ENCODE results near the gene ZNF511.

ZNF511 gene

DNA sequence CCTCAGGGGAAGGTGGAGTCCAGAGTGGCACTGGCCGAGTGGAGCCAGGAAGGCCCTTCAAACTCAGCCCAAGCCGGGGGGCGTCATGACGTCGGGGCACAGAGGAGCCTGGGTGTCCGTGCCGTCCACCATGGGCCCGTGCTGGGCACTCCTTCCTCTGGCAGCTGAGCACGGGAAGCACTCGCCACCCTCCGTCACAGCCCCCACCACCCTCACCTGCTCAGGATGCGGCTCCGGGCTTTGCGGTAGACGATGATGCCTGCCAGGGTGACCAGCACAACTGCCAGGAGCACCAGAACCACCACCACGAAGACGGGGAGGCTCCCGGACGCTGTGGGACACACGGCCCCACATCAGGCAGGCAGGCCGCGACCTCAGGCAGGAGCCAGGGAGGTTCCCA lies 40.2 kb upstream of the ZNF511 start:
- peaks cover 35% of the 10 kb centered on the region for H3K36me3 Mint-ChIP-seq (ENCODE audit: insufficient read depth)
- ATAC-seq (replicated peaks; ENCODE audit: extremely low read depth, poor library complexity, severe bottlenecking) (no peak), DNase-seq (ENCODE audit: low spot score in 2 of 2) (no peak)
- no peak overlapping the region for H3K4me3 Mint-ChIP-seq
- H3K27ac Mint-ChIP-seq (ENCODE audit: low read depth), result no peak overlapping the region
- peaks cover 19% of the 10 kb centered on the region for H3K4me1 Mint-ChIP-seq
- H3K27me3 Mint-ChIP-seq, result no peaks in the 10 kb centered on the region
- H3K9me3 Mint-ChIP-seq, result no peaks in the 10 kb centered on the region

DNA sequence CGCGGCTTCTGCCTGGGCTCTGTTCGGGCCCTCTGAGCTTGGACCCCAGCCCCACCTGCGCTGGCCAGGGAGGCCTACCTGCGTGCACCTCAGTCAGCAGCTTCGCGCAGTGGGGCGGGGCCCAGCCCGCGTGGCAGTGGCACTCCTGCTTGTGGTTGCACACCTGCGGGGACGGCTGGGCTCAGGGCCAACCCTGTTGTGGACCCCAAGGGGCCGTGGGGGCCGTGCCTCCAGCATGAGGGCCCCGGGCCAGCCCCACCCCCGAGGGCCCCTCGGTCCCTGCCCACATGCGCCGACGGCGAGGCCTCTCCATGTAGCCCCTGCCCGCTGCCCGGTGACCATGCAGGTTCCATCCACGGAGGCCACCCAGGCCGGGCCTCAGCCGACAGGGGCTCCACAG lies 39.3 kb upstream of the ZNF511 start:
- H3K27ac Mint-ChIP-seq (ENCODE audit: low read depth), result no peak overlapping the region
- DNase-seq (ENCODE audit: low spot score in 2 of 2) (no peak), ATAC-seq (replicated peaks; ENCODE audit: extremely low read depth, poor library complexity, severe bottlenecking) (no peak)
- no peaks in the 10 kb centered on the region for H3K9me3 Mint-ChIP-seq
- peaks cover 32% of the 10 kb centered on the region for H3K36me3 Mint-ChIP-seq (ENCODE audit: insufficient read depth)
- H3K4me3 Mint-ChIP-seq, result no peak overlapping the region
- peaks cover 11% of the 10 kb centered on the region for H3K4me1 Mint-ChIP-seq
- no peaks in the 10 kb centered on the region for H3K27me3 Mint-ChIP-seq

DNA sequence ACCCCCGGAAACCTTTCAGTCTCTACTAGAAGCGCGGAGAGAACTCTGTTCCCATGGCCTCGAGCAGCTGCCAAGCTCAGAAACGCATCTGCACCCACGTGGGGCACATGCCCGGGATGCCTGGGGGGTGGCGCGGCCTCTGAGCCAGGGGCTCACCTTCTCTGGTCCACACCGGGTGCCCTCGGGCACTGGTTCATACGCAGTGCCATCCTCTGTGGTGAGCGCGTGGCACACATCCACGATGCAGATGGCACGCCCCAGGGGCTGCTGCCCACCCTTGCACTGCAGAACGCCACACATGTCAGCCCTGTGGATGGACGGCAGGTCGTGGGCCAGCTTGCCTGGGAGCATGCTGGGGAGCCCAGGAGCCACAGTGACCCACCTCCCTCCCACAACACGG lies 38.5 kb upstream of the ZNF511 start:
- H3K36me3 Mint-ChIP-seq (ENCODE audit: insufficient read depth), result peaks cover 34% of the 10 kb centered on the region
- peaks cover 3% of the 10 kb centered on the region for H3K4me1 Mint-ChIP-seq
- no peak overlapping the region for H3K4me3 Mint-ChIP-seq
- no peaks in the 10 kb centered on the region for H3K27me3 Mint-ChIP-seq
- no peaks in the 10 kb centered on the region for H3K9me3 Mint-ChIP-seq
- H3K27ac Mint-ChIP-seq (ENCODE audit: low read depth), result no peak overlapping the region
- DNase-seq (ENCODE audit: low spot score in 2 of 2) (no peak), ATAC-seq (replicated peaks; ENCODE audit: extremely low read depth, poor library complexity, severe bottlenecking) (no peak)

DNA sequence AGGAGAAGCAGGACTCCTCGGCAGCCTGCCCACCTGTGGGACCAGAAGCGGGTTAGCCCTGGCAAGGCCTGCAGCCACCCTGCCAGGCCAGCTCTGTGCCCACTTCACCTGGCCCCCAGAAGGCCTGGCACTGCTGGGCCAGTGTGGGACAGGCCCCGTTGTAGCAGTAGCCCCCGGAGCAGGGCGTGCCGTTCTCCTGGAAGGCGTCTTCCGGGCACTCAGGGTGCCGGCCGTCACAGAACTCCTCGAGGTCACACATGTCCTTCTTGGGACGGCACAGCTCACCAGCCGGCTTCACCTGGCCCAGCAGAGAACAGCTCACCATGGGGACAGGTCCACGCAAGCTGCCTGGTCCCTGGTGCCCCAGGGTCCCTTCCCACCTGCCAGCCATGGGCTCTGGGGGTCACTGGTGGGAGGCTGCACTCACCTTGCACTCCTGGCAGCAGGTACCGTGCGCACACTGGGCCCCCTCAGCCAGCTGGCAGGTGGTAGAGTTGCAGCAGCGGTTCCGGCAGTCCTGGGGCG lies 37.9 kb upstream of the ZNF511 start:
- peaks cover 33% of the 10 kb centered on the region for H3K36me3 Mint-ChIP-seq (ENCODE audit: insufficient read depth)
- DNase-seq (ENCODE audit: low spot score in 2 of 2), result no peak
- H3K4me3 Mint-ChIP-seq, result no peak overlapping the region
- ATAC-seq (replicated peaks; ENCODE audit: extremely low read depth, poor library complexity, severe bottlenecking), result no peak
- H3K27me3 Mint-ChIP-seq, result no peaks in the 10 kb centered on the region
- H3K9me3 Mint-ChIP-seq, result no peaks in the 10 kb centered on the region
- peaks cover 4% of the 10 kb centered on the region for H3K4me1 Mint-ChIP-seq
- no peak overlapping the region for H3K27ac Mint-ChIP-seq (ENCODE audit: low read depth)

DNA sequence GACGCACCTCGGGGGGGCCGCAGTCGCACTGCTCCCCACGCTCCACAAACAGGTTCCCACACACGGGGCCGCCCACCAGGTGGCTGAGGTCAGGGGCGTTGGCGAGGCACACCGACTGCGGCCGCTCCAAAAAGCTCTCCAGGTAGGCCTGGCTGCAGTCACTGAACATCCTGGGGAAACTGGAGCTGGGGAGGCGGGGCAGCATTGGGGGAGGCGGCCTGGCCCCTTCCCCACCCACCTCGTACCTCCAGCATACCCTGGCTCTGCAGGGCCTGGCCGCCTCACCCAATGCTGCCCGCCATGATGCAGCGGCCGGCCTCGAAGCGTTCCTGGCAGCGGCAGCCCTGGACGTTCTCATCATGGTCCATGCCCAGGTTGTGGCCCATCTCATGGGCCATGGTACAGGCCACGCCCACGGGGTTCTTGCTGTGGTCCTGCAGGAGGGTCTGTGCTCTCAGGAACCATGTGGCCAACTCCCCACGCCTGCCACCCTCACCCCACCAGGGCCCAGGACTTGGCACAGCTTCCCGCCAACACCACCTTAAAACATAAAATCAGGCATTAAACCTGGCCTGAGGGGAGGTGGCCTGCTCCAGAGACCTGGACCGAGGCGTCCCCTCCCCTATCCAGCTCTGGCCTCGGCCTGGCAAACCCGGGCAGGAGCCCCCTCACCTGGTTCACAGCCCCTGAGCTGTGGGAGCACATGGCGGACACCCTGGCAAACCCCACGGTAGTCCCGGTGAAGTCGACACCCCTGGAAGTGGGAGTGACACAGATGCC lies 37.0 kb upstream of the ZNF511 start:
- Mint-ChIP-seq H3K4me1 (peaks cover 9% of the 10 kb centered on the region), H3K36me3 (ENCODE audit: insufficient read depth) (peaks cover 36% of the 10 kb centered on the region), H3K27me3 (no peaks in the 10 kb centered on the region), H3K27ac (ENCODE audit: low read depth) (no peak overlapping the region), H3K9me3 (no peaks in the 10 kb centered on the region), H3K4me3 (no peak overlapping the region)
- DNase-seq (ENCODE audit: low spot score in 2 of 2) (no peak), ATAC-seq (replicated peaks; ENCODE audit: extremely low read depth, poor library complexity, severe bottlenecking) (no peak)

DNA sequence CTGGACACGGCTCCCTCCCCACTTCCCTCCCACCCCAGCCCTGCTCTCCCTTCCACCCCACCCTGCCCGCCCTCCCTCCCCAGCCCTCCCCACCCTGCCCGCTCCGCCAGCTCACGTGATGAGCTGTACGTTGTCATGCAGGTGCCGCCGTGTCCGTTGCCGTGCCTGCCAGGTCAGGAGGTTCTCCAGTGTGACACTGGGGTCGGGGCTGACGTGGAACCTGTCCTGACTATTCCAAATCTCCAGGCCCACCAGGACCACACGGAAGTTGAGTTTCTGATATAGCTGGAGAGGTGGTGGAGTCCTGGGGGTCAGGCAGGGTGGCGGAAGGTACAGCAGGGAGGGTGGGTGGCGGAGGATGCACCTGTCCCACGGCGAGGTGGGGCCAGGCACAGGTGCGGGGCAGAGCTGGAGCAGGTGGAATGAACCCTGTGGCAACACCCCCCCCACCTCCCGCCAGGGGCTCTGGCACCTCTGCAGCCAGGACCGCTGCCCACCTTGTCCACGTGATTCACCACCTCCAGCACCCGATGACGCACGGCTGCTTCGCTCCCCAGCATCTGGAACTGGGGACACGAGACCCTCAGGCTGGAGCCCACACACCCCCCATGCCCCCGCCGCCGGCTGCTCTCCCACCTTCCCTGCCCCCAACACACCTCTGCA lies 36.3 kb upstream of the ZNF511 start:
- Mint-ChIP-seq H3K9me3 (no peaks in the 10 kb centered on the region), H3K4me3 (no peak overlapping the region), H3K36me3 (ENCODE audit: insufficient read depth) (peaks cover 34% of the 10 kb centered on the region), H3K4me1 (peaks cover 11% of the 10 kb centered on the region), H3K27me3 (no peaks in the 10 kb centered on the region), H3K27ac (ENCODE audit: low read depth) (no peak overlapping the region)
- DNase-seq (ENCODE audit: low spot score in 2 of 2) (no peak), ATAC-seq (replicated peaks; ENCODE audit: extremely low read depth, poor library complexity, severe bottlenecking) (no peak)

DNA sequence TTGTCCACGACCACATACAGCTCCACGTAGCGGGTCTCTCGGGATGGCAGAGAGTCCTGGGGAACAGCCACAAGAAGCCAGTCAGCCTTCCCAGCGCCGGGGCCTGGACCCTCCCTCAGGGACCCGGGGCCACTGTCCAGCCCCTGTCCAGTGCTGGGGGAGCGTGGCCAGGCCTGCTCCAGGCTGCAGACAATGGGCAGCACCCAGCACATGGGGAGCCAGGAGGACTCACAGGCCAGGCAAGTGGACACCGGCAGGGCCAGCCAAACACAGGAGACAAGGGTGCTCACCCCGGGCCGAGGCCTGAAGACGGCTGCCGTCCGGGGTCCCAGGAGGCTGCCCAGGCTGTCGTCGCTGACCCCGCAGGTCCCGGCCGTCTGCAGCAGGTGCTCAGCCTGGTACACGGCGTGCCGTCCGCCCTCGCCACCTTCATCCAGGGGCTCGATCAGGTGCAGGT lies 35.7 kb upstream of the ZNF511 start:
- Mint-ChIP-seq H3K4me3 (peak overlapping the region; percentile 37), H3K9me3 (no peaks in the 10 kb centered on the region), H3K27ac (ENCODE audit: low read depth) (no peak overlapping the region), H3K27me3 (no peaks in the 10 kb centered on the region), H3K4me1 (peaks cover 17% of the 10 kb centered on the region), H3K36me3 (ENCODE audit: insufficient read depth) (peaks cover 34% of the 10 kb centered on the region)
- ATAC-seq (replicated peaks; ENCODE audit: extremely low read depth, poor library complexity, severe bottlenecking) (no peak), DNase-seq (ENCODE audit: low spot score in 2 of 2) (no peak)

DNA sequence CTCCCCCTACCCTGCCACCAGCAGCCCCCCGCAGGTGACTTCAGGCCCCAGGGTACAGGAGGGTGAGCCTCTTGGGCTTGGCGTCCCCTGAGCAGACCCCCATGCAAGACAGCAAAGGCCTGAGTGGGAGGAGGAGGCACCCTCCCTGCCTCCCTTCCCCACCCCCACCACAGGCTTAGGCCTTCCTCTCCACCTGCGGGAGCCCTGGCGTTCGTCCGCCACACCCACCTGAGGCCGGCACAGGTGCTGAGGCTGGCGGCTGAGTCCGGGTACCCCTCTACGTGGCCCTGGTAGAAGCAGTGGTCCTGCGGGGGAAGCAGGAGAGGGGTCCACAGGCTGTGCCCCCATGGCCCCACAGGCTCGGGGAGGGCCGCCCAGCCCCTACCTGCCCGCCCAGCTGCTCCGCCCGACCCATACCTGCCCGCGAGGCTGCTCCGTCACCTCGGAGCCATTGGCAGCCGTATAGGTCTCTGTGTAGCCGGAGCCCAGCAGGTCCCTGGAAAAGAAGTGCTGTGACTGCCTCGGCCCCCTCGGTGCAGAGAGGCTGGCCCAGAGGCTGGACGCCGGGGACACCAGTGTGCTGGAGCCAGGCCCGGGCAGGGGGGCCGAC lies 35.1 kb upstream of the ZNF511 start:
- ATAC-seq (replicated peaks; ENCODE audit: extremely low read depth, poor library complexity, severe bottlenecking) (no peak), DNase-seq (ENCODE audit: low spot score in 2 of 2) (no peak)
- H3K9me3 Mint-ChIP-seq, result no peaks in the 10 kb centered on the region
- H3K27ac Mint-ChIP-seq (ENCODE audit: low read depth), result peak overlapping the region; percentile 97
- peaks cover 23% of the 10 kb centered on the region for H3K4me1 Mint-ChIP-seq
- H3K4me3 Mint-ChIP-seq, result peak overlapping the region; percentile 37
- H3K27me3 Mint-ChIP-seq, result no peaks in the 10 kb centered on the region
- H3K36me3 Mint-ChIP-seq (ENCODE audit: insufficient read depth), result peaks cover 39% of the 10 kb centered on the region

DNA sequence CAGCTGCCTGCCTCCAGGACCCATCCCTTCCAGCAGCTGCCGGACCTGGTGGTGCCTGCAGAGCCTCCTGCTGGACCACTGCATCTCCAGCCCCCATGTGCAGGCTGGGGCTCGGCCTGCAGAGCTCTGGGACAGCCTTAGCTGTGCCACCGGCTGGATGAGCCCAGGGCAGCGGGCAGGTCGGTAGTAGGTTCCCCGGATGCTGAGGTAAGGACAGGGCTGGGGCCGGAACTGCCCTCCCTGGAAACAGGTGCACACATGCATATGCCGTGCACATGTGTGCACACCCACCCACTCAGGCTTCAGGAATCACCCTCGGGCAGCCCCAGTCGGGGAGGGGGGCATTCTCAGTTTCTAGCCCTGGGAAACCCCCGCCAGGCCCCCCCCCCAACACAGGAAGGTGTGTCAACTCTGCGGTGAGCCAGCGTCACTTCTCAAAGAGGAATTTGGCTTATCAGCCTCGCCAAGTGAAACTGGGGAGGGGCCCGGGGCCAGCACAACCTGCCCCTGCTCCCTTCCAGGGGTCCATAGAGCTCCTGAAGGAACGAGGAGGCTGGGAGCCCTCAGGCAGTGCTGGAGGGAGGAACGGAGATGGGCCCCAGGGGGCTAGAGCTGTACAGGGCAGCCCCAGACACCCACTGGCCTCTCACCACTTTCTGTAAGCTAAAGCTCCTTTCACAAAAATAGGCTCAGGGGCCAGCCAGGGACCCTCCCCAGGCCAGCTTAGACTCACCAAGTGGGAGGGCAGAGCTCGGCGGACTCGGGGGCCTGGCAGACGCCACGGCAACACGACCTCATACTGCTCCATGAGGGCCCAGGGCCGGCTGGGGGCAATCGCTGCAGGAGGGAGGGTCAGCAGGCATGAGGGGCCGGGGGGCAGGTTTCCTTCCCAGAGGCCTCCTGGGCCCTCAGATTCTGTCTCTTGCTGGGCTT lies 33.7 kb upstream of the ZNF511 start:
- H3K27me3 Mint-ChIP-seq, result no peaks in the 10 kb centered on the region
- H3K9me3 Mint-ChIP-seq, result no peaks in the 10 kb centered on the region
- H3K36me3 Mint-ChIP-seq (ENCODE audit: insufficient read depth), result peaks cover 38% of the 10 kb centered on the region
- peaks cover 36% of the 10 kb centered on the region for H3K4me1 Mint-ChIP-seq
- DNase-seq (ENCODE audit: low spot score in 2 of 2) (peak; percentile 56 to 70), ATAC-seq (replicated peaks; ENCODE audit: extremely low read depth, poor library complexity, severe bottlenecking) (peak; percentile 59)
- peak overlapping the region; percentile 88 for H3K4me3 Mint-ChIP-seq
- peak overlapping the region; percentile 97 for H3K27ac Mint-ChIP-seq (ENCODE audit: low read depth)

DNA sequence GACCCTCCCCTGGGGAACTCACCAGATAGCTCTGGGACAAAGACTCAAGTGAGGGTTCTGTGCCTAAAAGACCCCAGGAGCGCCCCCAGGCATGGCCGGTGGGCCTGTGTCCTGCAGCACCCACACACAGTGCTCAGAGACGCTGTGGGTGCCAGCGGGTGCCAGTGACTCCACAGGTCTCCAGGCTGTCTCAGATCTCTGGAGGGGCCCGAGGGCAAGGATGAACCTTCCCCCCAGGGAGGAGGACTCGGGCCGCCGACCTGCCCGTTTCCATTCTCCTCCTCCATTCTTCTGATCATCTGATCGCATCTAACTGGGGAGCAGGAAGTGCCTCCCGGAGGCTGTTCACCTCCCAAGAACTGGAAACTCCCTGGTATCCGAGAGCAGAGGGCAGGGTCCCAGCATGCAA lies 33.0 kb upstream of the ZNF511 start:
- Mint-ChIP-seq H3K4me3 (peak overlapping the region; percentile 88), H3K27ac (ENCODE audit: low read depth) (peak overlapping the region; percentile 97), H3K27me3 (no peaks in the 10 kb centered on the region), H3K4me1 (peaks cover 36% of the 10 kb centered on the region), H3K9me3 (no peaks in the 10 kb centered on the region), H3K36me3 (ENCODE audit: insufficient read depth) (peaks cover 35% of the 10 kb centered on the region)
- ATAC-seq (replicated peaks; ENCODE audit: extremely low read depth, poor library complexity, severe bottlenecking) (peak; percentile 21), DNase-seq (ENCODE audit: low spot score in 2 of 2) (no peak)

DNA sequence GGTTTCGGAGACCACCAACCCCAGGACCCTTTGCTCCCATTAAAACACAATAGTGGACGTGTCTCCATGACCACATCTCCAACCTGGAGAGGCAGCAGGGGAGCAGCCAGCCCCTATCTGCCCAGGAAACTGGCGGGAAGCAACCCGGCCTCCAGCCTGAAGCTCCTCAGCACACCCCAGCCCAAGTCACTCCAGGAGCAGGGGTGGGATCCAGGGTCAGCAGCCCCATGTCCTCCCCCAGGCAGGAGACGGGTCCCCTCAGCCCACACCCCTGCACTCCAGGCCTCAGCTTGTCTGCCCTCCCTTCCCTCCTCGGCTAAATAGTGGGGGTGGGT lies 32.6 kb upstream of the ZNF511 start:
- no peaks in the 10 kb centered on the region for H3K9me3 Mint-ChIP-seq
- DNase-seq (ENCODE audit: low spot score in 2 of 2) (no peak), ATAC-seq (replicated peaks; ENCODE audit: extremely low read depth, poor library complexity, severe bottlenecking) (no peak)
- no peaks in the 10 kb centered on the region for H3K27me3 Mint-ChIP-seq
- peaks cover 36% of the 10 kb centered on the region for H3K4me1 Mint-ChIP-seq
- peak overlapping the region; percentile 88 for H3K4me3 Mint-ChIP-seq
- peak overlapping the region; percentile 97 for H3K27ac Mint-ChIP-seq (ENCODE audit: low read depth)
- peaks cover 34% of the 10 kb centered on the region for H3K36me3 Mint-ChIP-seq (ENCODE audit: insufficient read depth)

All from central memory CD8-positive, alpha-beta T cell (primary cell).